Kasumi-1 (cell line): ENCODE measurements around the gene AKR1B15.
"Not testable (repeated sequence)": the region's sequence is repeated elsewhere in the genome, so short reads cannot be mapped to it uniquely, and the experiment has no call there.

Experiments
- DNase-seq, 2 experiments: peaks; one replicate each; lab custom pipeline; 2025; lab: John Stamatoyannopoulos, UW

AKR1B15 gene

DNA sequence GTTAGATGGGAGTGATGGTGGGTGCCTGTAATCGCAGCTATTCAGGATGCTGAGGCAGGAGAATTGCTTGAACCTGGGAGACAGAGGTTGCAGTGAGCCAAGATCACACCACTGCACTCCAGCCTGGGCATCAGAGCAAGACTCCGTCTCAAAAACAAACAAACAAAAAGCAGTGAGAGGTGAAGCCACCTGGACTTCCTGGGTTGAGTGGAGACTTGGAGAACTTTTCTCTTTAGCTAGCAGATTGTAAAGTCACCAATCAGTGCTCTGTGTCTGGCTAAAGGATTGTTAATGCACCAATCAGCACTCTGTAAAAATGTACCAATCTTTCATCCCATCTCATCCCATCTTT lies 14.5 kb downstream of the AKR1B15 start:
- not testable (repeated sequence) for DNase-seq

DNA sequence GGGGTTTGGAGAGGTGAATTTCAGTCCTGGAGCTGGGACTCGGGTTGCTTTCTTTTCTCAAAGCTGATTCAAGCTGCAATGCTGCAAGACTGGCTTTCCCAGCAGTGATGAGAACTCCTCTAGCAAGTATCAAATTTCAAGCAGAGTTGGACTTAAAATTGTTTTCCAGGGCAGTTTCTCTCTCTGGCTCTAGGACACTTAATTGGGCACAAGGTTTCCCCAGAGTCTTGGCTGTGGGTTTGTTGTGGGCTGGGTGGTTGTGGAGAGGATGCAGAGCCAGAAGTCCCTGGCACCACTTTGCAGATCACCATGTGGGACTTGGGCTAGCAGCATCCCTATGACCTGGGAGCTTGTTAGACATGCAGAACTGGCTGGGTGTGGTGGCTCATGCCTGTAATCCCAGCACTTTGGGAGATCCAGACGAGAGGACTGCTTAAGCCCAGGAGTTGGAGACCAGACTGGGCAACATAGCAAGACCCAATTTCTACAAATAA lies 16.8 kb downstream of the AKR1B15 start:
- no peak for DNase-seq

DNA sequence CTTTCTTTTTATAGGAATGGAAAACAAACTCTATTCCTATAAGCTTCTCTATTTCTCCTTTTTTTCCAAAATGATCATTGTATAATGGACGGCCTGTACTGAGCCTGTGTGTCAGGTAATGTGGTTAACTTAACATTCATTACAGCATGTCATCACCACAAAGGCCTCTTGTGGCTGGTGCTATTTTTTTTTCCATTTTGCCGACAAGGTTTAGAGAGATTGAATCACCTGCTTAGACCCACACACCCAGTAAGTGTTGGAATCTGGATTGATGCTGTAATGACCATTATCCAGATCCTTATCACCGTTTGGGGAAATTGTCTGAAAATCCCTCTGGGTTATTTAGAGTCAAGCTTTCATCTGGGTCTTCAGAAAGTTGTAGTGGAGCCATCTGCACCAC lies 18.5 kb downstream of the AKR1B15 start:
- no peak for DNase-seq

DNA sequence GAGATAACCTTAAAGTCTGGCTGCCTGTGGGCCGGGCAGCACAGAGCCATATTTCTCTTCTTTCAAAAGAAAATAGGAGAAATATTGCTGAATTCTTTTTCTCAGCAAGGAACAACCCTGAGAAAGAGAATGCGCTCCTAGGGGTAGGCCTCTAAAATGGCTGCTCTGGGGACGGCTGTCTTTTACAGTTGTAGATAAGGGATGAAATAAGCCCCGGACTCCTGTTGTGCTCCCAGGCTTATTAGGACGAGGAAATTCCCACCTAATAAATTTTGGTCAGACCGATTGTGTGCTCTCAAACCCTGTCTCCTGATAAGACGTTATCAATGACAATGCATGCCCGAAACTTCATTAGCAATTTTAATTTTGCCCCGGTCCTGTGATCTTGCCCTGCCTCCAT lies 21.1 kb downstream of the AKR1B15 start:
- DNase-seq = not testable (repeated sequence)

DNA sequence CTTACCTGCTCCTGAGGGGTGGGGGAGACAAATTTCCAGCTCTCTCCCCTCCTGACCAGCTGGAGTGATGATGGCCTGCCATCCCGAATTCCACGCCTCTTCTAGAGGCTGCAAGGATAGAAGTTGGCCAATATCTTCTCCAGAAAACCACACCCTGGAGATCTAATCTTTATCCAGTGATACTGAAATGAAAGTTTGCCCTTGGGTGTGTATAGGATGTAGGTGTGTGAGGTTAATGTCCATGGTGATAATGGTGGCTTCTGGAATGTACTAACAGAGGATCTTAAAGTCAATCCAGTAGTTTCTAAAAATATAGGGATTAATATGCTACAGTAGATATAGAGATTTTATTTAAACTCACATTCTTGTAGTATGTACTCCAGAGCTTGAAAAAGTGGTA lies 22.2 kb downstream of the AKR1B15 start:
- no peak for DNase-seq

DNA sequence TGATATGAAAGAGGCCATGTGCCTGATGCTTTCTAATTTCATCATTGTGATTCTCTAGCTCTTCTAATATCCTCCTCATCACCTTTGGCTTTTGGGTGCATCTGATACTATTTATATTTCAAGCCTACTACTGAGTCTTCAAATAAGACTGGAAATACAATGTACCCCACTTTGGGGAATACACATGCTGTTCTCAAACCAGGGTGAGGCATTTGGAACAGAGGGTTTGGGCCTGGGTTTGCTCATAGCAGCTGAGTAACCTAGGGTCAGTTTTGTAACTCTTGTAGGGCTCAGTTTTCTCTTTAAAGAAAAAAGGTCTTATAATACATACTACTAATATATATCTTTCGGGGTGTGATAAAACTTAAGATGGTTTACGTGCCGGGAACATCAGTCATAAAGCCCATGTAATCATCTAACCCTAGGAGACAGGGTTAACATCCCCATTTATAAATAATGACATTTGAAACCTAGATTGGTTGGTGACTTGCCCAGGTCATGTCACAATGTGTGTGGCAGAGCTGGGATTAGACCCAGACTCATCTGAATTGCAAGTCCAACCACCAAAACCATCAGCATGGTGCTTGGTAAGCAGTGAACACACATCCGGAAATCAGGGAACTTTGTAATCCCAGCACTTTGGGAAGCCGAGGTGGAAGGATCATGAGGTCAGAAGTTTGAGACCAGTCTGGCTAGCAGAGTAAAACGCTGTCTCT lies 23.0 kb downstream of the AKR1B15 start:
- no peak for DNase-seq

DNA sequence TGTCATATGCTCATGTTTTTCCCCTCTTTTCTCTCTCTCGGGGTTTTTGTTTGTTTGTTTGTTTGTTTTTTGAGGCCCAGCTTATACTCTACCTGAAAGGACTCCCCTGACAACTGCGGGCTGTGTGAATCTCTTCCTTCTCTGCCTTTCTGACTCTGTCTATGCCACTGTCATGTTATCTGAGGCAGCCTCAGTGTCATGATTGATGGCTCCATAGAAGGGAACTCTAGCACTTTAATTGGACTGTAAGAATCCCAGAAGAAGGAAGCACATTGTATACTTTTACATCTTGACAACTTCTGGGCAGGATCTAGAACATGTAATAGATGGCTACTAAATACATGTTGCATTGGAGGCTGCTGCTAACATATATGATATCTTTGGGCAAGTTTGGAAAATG lies 25.4 kb downstream of the AKR1B15 start:
- DNase-seq = no peak

DNA sequence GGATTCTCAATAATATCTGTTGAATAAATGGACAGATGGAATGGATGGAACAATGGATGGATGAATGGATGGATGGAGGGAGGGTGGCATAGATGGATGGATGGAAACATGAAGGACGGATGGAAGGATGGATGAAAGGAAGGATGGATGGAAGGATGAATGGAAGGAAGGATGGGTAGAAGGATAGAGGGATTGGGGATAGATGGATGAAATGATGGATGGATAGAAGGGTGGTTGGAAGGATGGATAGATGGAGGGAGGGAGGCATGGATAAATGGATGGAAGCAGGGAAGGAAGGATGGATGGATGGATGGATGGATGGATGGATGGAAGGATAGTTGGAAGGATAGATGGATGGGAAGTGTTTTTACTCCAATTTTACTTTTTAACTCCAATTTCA lies 35.4 kb downstream of the AKR1B15 start:
- no peak for DNase-seq

DNA sequence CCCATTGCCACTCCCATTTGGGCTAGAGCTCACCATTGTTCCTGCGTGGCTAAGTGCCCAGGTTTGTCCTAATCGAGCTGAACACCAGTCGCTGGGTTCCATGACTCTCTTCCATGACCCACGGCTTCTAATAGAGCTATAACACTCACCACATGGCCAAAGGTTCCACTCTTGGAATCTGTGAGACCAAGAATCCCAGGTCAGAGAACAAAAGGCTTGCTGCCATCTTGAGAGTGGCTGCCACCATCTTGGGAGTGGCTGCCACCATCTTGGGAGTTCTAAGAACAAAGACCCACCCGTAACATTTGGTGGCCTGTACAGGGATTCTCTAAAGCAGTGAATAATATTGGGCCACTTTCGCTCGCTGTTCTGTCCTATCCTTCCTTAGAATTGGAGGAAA lies 37.0 kb downstream of the AKR1B15 start:
- no peak for DNase-seq

DNA sequence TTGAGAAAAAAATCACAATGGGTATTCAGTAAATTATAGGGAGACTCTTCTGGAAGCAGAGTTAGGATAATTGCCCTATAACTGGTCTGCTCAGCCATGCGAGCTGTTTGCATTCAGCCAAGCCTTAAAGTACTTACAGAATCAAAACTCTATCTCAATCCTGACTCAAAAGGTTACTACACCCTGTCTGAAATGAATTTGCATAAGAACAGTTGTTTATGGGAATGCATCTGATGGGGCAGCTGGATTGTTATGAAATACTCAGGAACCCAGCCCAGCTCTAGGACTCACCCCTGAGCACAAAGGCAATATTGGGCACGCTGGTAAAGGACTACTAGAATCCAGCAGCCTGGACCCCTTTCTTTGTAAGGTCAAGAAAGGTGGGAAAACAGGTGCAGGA lies 38.8 kb downstream of the AKR1B15 start:
- DNase-seq = no peak

DNA sequence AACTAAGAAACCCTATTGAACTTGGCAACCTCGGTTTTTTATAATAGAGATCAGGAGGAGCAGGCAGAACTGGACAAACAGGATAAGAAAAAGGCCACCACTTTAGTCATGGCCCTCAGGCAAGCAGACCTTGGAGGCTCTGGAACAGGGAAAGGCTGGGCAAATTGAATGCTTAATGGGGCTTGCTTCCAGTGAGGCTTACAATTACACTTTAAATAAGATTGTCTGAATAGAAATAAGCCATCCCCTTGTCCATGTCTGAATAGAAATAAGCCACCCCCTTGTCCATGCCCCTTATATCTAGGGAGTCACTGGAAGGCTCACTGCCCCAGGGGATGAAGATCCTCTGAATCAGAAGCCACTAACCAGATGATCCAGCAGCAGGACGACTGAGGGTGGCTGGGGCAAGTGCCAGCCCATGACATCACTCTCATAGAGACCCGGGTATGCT lies 40.6 kb downstream of the AKR1B15 start:
- no peak for DNase-seq

DNA sequence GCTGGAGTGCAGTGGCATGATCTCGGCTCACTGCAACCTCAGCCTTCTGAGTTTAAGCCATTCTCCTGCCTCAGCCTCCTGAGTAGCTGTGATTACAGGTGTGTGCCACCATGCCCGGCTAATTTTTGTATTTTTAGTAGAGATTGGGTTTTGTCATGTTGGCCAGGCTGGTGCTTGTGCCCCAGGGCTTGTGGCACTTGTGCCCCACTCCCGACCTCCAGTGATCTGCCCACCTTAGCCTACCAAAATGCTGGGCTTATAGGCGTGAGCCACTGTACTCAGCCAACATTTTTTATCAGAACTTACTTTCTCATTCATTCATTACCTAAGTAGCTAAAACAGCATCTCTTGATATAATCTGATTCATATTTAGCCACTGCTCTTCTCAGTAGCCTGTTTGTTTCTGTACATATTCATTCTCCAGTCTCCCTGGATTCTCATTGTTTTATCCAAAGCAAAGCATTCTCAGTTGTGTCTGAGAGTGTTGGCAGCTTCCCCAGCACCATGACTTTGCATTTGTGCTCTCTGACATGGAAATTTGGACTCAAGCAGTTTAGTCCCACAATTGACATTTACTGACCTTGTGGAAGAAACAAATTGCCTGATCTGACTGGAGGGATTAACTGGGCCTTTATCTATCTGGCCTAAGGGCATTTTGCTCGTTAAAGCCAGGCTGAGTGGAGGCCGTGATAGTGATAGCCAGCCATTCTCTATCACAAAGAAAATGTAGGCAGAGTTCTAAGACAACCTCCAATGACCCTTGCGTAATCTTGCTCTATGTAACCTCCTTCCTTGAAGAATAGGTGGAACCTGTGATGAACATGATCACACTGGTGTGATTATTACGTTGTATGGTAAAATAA lies 44.9 kb downstream of the AKR1B15 start:
- no peak for DNase-seq

DNA sequence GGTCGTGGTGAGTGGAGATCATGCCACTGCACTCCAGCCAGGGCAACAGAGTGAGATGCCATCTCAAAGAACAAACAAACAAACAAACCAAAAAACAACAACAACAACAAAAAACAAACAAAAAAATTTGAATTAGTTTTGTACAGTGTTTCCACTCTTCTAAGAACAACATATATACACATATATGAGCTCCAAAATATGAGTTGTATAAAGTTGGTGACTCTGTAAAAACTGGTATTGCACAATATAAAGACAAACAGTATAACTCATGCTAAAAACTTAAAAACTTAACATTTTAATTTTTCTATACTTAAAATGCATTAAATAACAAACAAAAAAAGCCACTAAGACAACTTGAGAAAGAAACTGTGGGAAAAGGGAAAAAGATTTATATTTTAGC lies 46.0 kb downstream of the AKR1B15 start:
- DNase-seq = no peak

DNA sequence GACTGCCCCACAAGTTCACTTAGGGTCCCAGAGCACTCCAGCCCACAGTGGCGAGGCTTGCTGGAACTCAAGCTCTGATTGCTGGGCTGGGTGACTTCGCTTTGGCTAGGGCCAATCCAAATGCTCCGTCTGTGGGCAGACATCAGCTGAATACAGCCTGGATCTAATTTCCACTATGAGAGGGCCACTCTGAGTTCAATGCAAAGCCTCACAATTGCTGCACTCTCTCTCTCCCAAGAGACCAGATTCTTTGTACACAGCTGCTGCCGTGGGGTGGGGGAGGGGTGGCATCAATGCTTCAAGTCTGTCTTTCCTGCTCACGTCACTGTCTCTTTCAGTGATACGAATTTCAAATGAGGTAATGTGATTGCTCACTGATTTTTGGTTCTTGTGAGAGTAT lies 50.5 kb downstream of the AKR1B15 start:
- DNase-seq = no peak

DNA sequence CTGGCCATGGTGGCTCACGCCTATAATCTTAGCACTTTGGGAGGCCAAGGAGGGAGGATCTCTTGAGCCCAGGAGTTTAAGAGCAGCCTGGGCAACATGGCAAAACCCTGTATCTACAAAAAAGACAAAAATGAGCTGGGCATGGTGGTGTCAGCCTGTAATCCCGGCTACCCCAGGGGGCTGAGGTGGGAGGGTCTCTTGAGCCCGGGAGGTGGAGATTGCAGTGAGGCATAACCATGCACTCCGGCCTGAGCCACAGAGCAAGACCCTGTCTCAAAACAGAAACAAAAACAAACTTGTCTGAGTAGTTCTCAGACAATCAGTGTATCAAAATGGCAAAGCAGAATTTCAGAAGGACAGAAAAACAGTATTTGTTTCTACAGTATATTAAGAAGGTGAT lies 52.5 kb downstream of the AKR1B15 start:
- no peak for DNase-seq

DNA sequence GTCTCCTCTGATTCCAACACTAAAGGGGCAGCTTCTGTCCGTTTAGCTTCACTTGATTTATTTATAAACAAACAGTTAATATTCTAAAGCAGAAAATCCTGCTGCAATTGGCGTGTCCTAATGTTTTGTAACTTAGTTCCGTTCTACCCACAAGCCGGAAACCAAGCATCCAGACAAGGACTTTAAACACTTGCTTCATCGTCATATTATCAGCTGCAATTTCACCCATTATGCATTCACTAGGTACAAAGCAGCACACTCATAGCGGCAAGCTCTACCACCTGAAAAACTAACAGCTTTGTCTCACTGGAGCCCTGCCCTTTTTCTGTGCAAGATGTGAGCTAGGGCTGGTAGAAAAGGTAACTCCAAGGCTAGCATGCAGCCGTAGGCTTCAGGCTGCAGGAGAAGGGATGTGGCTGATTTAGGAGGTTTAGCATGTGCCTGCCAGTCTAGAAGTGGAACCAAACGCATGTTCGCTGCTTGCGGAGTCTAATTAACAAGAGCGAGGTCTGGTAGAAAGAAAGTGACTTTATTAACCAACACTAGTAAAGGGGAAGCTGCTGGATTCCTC lies 54.1 kb downstream of the AKR1B15 start:
- peak; percentile 78 to 89 for DNase-seq

DNA sequence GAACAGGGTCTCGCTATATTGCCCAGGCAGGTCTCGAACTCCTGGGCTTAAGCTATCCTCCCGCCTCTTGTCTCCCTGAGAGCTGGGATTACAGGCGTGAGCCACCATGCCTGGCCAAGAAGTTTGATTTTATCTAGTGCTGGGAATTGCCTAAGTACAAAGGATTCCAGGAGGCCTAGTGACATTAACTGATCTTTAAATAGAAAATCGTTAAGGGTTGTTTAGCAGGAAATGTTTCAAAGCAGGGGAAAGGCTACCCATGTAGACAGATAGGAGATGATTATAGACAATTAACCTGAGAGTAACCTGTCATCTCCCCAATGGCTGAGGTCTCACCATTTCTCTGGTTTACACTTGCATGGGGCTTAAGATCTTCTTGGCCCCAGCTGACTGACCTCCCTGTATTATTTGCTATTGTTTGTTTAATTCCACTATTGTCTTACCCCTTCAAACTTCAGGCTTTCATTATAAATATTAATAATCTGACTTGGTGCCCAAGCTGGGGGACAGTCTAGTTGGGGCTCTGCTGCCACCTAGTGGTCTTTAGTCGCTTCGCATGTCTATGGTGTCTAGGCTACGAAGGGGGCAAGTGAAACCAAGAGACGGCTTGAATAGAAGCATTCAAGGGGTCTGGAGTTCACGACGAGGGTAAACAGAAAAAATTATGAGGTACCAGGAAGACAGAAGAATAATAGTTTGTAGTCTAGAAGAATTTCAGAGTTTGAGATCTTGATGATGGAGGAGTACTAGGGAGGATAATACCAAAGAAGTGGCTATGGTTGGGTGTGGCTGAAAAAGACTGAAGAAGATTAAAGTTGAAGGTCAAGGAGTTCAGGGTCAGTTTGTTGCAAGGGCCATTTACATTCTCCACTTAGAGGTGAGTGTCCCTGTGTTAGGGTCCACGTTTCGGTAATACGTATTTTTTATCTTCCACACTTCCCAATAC lies 57.3 kb downstream of the AKR1B15 start:
- peak; percentile 53 to 75 for DNase-seq

DNA sequence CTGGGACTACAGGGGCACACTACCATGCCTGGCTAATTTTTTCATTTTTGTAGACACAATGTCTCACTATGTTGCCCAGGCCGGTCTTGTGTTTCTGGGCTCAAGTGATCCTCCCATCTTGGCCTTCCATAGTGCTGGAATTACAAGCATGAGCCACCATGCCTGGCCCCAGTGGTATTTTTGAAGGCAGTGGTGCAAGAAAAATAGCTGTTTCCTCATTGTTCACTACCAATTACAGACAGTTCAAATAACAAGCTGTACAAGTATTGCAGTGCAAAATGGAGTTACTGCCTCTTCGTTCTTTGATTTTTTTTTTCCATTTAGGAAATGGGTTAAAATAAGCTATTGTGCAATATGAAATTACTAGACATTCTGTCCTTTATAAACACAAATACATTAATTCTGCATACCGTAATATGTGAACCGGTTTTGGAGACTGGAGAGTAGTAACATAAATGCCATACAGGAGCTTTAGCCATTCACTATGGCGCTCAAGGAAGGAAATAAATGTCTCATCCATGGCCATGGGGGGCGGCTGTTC lies 62.8 kb downstream of the AKR1B15 start:
- no peak for DNase-seq

DNA sequence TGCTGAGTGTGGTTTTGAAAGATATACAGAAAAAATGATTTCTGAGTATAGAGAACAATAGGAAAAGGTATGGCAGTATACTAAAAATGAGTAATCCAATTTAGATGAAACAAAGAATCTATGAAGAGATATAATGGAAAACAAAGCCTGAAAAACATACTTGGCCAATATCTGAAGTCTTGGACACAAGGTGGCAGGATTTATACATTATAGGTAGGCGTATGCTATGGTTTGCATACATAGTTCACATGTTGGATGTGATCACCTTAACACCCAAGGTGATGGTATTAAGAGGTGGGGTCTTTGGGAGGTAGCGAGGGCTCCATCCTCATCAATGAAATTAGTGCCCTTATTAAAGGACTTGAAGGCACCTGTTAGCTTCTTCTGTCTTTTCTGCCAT lies 63.3 kb downstream of the AKR1B15 start:
- DNase-seq = no peak

DNA sequence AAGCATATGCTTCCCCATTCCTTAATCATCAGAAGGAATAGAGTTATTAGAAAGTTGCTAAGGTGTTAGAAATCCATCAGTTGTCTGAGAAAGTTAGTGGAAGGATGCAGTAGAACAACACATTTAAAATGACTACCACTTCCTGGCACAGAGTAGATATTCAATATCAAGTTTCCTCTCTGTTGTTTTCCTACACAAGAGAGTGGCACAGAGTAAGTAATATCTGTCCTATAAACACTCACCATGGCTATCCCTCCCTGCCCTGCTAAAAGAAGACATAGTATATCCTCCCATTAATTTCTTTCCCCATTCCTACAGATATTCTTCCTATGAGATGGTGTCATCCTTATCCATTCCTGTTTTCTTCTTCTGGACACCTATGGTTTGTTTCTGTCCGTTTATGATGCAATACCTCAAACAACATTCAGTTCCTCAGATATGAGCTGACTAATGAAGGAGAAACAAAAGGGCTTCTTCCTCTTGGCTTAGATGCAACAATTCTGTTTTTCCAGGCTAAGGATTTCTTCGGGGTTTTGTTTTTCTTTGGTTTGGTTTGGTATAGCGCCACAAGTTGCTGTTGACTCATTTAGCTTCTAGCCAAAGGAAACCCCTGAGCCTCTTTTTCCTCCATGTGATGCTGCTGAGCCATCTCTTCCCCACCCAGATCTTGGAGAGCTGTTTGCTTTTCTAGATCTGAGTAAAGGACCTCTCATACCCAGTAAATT lies 64.9 kb downstream of the AKR1B15 start:
- DNase-seq = no peak

DNA sequence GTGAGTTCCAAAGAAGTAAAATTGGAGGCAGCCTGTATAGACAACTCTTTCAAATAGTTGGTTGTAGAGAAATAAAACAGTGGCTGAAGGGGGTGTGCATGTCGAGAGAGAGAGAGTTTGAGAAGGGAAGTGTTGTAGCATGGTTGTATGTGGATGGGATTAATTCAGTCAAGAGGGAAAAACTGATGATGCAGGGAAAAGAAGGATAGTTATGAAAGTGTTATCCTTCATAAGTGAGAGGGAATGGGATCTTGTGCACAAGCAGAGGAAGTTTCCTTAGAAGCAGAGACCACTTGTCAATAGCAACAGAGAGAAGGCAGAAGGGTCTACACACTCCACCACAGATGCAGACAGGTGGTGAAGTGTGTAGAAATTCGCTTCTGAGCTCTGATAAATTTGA lies 67.7 kb downstream of the AKR1B15 start:
- DNase-seq = no peak
